ENCODE measurements around the gene UPK2. TPM values are rescaled to one million over a fixed set of nuclear protein-coding genes. Genes with fewer than 3 reads are reported as not detected.

The UPK2 gene
- polyA plus RNA-seq, 4 donors = 0.04 TPM; not detected in 3

DNA sequence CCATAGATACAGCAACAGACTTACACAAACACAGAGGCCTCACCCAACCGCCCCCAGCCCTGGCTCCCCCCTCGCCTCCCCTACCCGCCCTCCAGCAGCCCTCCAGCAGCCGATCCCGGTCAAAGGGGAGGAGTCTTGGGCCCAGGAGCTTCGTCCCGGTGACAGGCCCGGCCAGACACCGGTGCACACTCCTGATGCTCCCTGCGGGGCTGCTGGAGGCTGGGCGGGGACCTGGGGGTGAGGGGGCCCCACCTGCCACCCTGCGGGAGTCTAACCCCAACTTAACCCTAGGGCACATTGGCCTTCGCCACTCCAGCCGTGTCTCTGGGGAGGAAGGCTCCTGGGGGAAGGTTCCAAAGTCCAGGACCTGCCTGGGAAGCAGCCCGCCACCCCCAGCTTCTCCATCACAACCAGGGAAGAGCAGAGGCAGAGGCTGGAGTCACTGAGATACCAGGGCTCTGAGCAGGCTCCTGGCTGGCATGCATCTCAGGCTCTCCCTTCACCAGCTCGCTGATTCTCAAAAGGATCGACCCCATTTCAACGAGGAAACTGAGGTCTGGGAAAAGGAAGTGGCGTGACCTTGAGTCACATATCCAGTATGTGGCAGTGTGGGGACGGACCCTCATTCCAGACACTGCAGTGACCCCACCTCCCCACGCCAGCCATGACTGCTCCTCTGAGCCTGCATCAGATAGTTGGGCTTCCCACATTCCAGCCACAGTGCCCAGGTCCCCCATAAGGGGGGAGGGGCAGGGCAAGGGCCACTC, 44.8 kb upstream of the UPK2 start:
- peaks cover 0 to 63% (median 4%) of the 10 kb centered on the region in 3 donors for H3K36me3 ChIP-seq (ENCODE audit: control insufficient read depth in 3 of 3, insufficient read depth in 2 of 3, low read depth in 1 of 3, low read length in 3 of 3)
- peak overlapping the region; percentile 90 to 99 (median 98) for H3K27ac ChIP-seq (ENCODE audit: low read depth in 1 of 3, low read length in 2 of 3)
- H3K27me3 ChIP-seq (ENCODE audit: control insufficient read depth in 3 of 3, insufficient read depth in 3 of 3, low read length in 3 of 3) = no peaks in the 10 kb centered on the region
- H3K9me3 ChIP-seq (ENCODE audit: control insufficient read depth in 2 of 2, insufficient read depth in 1 of 2, low read depth in 1 of 2, low read length in 1 of 2) = no peaks in the 10 kb centered on the region
- peaks cover 26 to 89% (median 40%) of the 10 kb centered on the region in 3 donors for H3K4me1 ChIP-seq (ENCODE audit: control insufficient read depth in 3 of 3, insufficient read depth in 2 of 3, low read depth in 1 of 3, low read length in 2 of 3)
- peak overlapping the region in 2 of 3 donors; percentile 37 to 44 for H3K4me3 ChIP-seq (ENCODE audit: low read depth in 1 of 3, low read length in 3 of 3)
- FAIRE-seq (no peak), DNase-seq (peak; percentile 82 to 91)
- WGBS, 3 donors = 5 to 27% (median 18%) methylated on average over 20 to 21 of the region's 21 CpGs

DNA sequence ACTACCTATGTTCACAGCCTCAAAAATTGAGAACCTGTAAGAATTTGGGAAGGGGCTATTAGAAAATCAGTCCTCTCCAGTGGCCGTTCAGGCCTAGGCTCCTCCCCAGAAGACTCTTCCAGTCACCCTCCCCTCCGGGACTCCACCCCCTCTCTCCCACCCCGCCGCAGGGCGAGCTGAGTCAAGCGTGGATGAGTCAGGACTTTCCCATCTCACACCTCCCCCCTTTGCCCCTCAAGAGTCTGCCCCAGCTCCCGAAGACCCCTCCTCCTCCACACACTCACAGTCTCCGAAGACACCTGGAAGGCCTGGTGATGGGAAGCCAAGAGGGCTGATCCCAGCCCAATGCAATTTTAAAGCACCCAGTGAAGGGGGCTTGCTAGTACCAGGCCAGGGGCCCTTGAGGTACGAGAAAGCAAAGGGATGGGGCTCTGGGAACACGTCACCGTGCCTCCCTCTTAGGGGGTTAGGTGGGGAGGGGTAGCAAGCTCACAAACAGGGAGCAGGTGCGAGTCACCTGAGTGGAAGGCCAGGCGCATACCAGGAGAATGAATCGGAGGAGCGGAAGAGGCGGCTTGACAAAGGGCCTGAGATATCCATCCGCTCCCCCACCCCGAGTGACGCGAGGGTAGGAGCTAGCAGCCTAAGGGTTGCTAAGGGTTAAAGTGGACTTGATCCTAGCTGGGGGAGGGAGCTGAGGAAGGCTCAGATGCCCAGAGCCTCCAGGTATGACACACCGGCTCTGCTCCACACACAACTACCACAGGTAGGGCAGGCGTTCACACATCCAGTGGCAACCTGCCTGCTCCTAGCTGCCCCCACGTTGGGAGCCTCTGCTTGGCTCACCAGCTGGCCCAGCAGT, 44.0 kb upstream of the UPK2 start:
- peak; percentile 85 to 92 for DNase-seq
- H3K4me1 ChIP-seq (ENCODE audit: control insufficient read depth in 3 of 3, insufficient read depth in 2 of 3, low read depth in 1 of 3, low read length in 2 of 3) = peaks cover 32 to 94% (median 45%) of the 10 kb centered on the region in 3 donors
- no peaks in the 10 kb centered on the region for H3K27me3 ChIP-seq (ENCODE audit: control insufficient read depth in 3 of 3, insufficient read depth in 3 of 3, low read length in 3 of 3)
- whole genome bisulfite sequencing, 3 donors = 11 to 25% (median 16%) methylated on average over 23 of the region's 23 CpGs
- H3K9me3 ChIP-seq (ENCODE audit: control insufficient read depth in 2 of 2, insufficient read depth in 1 of 2, low read depth in 1 of 2, low read length in 1 of 2) = no peaks in the 10 kb centered on the region
- FAIRE-seq = no peak
- peak overlapping the region in 2 of 3 donors; percentile 0 to 4 for H3K4me3 ChIP-seq (ENCODE audit: low read depth in 1 of 3, low read length in 3 of 3)
- H3K36me3 ChIP-seq (ENCODE audit: control insufficient read depth in 3 of 3, insufficient read depth in 2 of 3, low read depth in 1 of 3, low read length in 3 of 3) = peaks cover 0 to 63% (median 4%) of the 10 kb centered on the region in 3 donors
- peak overlapping the region; percentile 90 to 99 (median 98) for H3K27ac ChIP-seq (ENCODE audit: low read depth in 1 of 3, low read length in 2 of 3)

DNA sequence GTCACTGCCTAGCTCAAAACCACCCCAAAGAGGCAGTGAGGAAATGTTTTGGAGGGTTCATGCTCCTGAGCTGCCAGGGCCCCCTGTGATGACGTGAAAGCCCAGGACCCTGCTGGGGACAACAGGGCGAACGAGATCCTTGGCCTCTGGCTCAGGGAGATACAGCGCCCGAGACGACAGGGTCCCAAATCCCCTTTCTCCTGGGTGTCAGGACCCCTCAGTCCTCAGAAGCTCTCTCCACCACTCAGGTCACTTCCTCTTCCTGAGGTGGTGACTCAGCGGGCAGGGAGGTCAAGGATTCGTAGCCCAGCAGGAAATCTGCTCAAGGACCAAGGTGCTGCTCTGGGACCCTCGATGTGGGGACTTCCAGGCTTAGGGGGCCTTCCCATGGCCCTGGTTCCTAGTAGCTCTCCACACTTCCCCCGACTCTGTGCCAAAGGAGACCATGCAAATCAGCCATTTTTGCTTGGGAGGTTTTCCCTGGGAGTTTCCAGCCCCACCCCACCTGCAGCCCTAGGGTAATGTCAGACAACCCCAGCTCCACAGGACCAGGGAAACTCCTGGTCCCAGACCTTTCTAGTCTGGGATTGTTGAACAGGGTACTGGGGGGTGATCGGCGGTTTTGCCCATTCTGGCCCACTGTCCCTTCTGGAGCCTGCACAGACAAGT, 43.2 kb upstream of the UPK2 start:
- Histone ChIP-seq H3K36me3 (ENCODE audit: control insufficient read depth in 3 of 3, insufficient read depth in 2 of 3, low read depth in 1 of 3, low read length in 3 of 3) (peaks cover 0 to 55% (median 4%) of the 10 kb centered on the region in 3 donors), H3K4me3 (ENCODE audit: low read depth in 1 of 3, low read length in 3 of 3) (peak overlapping the region in 1 of 3 donors; percentile 4), H3K27me3 (ENCODE audit: control insufficient read depth in 3 of 3, insufficient read depth in 3 of 3, low read length in 3 of 3) (no peaks in the 10 kb centered on the region), H3K4me1 (ENCODE audit: control insufficient read depth in 3 of 3, insufficient read depth in 2 of 3, low read depth in 1 of 3, low read length in 2 of 3) (peaks cover 32 to 94% (median 45%) of the 10 kb centered on the region in 3 donors), H3K27ac (ENCODE audit: low read depth in 1 of 3, low read length in 2 of 3) (peak overlapping the region; percentile 90 to 99 (median 98)), H3K9me3 (ENCODE audit: control insufficient read depth in 2 of 2, insufficient read depth in 1 of 2, low read depth in 1 of 2, low read length in 1 of 2) (no peaks in the 10 kb centered on the region)
- DNase-seq = peak in 1 of 2 donors; percentile 72
- FAIRE-seq = no peak
- 21 to 35% (median 32%) methylated on average over 12 of the region's 12 CpGs for WGBS, 3 donors

DNA sequence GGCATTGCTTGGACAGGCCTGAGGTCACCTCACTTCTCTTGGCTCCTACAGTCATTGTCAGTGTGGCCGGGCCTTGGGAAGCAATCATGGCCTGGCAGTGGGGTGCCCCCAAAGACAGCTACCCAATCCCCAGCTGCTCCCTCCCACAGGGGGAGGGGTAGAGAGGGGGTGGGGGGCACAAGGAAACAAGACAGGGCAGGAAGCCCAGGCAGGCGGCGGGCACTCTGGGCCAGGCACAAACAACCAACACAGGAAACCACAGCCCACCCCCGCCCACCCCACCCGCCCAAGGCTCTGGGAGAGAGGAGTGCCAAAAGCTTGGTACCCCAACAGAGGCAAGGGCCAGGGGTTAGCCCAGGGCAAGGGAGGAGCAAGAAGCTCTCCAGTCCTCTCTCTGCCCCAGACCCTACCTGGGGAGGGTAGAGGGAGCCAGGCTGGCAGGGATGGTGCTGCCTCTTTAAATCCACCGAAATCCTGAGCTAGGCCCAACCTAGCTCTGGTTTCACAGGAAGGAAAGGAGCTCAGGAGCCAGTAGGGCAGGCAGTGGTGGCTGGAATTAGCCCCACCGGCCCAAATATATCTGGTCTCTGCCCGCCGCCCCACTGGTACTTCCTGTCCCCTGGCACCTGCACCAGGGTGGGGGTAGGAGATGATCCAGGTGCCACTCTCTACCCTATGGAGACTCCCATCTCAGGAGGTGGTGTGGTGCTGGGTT, 42.5 kb upstream of the UPK2 start:
- H3K4me3 ChIP-seq (ENCODE audit: low read depth in 1 of 3, low read length in 3 of 3) = no peak overlapping the region
- peaks cover 0 to 49% (median 0%) of the 10 kb centered on the region in 3 donors for H3K36me3 ChIP-seq (ENCODE audit: control insufficient read depth in 3 of 3, insufficient read depth in 2 of 3, low read depth in 1 of 3, low read length in 3 of 3)
- WGBS, 3 donors = 15 to 19% (median 18%) methylated on average over 7 to 9 of the region's 9 CpGs
- DNase-seq = no peak
- H3K27me3 ChIP-seq (ENCODE audit: control insufficient read depth in 3 of 3, insufficient read depth in 3 of 3, low read length in 3 of 3) = no peaks in the 10 kb centered on the region
- FAIRE-seq = no peak
- peak overlapping the region; percentile 98 to 99 (median 98) for H3K27ac ChIP-seq (ENCODE audit: low read depth in 1 of 3, low read length in 2 of 3)
- peaks cover 32 to 93% (median 45%) of the 10 kb centered on the region in 3 donors for H3K4me1 ChIP-seq (ENCODE audit: control insufficient read depth in 3 of 3, insufficient read depth in 2 of 3, low read depth in 1 of 3, low read length in 2 of 3)
- H3K9me3 ChIP-seq (ENCODE audit: control insufficient read depth in 2 of 2, insufficient read depth in 1 of 2, low read depth in 1 of 2, low read length in 1 of 2) = no peaks in the 10 kb centered on the region

DNA sequence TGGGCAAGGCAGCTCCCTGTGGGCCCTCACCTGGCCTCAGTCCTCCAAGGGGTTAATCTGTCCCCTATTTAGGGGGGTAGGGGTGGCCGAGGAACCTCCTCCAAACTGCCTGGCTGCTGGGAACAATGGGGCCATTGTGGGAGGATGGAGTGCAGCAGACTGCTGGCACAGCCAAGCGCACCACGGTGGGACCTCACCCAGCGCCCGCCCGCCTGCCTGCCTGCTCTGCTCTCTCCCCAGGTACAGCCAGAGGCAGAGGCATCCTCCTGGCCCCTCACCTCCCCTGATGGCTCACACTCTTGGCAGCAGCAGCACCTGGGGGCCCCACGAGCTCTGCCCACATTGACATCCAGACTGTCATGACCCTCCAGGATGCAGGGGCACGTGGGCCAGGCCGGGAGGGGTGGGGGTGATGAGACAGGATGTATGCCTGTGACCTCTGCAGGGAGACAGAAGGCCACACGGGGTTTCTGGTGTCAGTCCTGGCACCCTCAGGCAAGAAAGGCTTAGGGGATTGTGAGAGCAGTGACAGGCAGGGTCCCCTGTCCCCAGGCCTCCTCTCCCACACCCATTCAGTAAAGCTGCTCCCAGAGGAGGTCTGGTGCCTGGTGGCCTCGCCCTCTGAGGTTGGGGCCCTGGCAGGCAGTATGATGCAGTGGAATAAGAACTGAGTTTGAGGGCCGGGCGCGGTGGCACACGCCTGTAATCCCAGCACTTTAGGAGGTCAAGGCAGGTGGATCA, 41.8 kb upstream of the UPK2 start:
- 2 to 28% (median 24%) methylated on average over 11 to 15 of the region's 15 CpGs for WGBS, 3 donors
- Histone ChIP-seq H3K4me1 (ENCODE audit: control insufficient read depth in 3 of 3, insufficient read depth in 2 of 3, low read depth in 1 of 3, low read length in 2 of 3) (peaks cover 32 to 92% (median 45%) of the 10 kb centered on the region in 3 donors), H3K9me3 (ENCODE audit: control insufficient read depth in 2 of 2, insufficient read depth in 1 of 2, low read depth in 1 of 2, low read length in 1 of 2) (no peaks in the 10 kb centered on the region), H3K36me3 (ENCODE audit: control insufficient read depth in 3 of 3, insufficient read depth in 2 of 3, low read depth in 1 of 3, low read length in 3 of 3) (peaks cover 0 to 46% (median 0%) of the 10 kb centered on the region in 3 donors), H3K27ac (ENCODE audit: low read depth in 1 of 3, low read length in 2 of 3) (peak overlapping the region; percentile 98 to 99 (median 98)), H3K27me3 (ENCODE audit: control insufficient read depth in 3 of 3, insufficient read depth in 3 of 3, low read length in 3 of 3) (no peaks in the 10 kb centered on the region), H3K4me3 (ENCODE audit: low read depth in 1 of 3, low read length in 3 of 3) (no peak overlapping the region)
- FAIRE-seq (no peak), DNase-seq (peak in 1 of 2 donors; percentile 54)

DNA sequence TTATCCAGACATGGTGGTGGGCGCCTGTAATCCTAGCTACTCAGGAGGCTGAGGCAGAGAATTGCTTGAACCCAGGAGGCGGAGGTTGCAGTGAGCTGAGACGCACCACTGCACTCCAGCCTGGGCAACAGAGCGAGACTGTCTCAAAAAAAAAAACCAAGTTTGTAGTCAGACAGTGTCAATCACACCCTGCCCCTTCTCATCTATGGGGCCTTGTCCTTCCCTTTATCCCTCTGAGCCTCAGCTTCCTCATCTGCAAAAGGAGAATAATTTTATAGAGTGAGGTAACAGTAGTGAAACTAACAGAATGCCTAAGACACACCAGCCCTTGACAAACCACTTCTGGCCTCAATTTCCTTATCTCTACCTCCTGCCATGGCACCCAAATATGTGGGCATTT, 41.1 kb upstream of the UPK2 start:
- H3K4me1 ChIP-seq (ENCODE audit: control insufficient read depth in 3 of 3, insufficient read depth in 2 of 3, low read depth in 1 of 3, low read length in 2 of 3) = peaks cover 31 to 92% (median 47%) of the 10 kb centered on the region in 3 donors
- DNase-seq (no peak), FAIRE-seq (no peak)
- H3K9me3 ChIP-seq (ENCODE audit: control insufficient read depth in 2 of 2, insufficient read depth in 1 of 2, low read depth in 1 of 2, low read length in 1 of 2) = no peaks in the 10 kb centered on the region
- no peaks in the 10 kb centered on the region for H3K27me3 ChIP-seq (ENCODE audit: control insufficient read depth in 3 of 3, insufficient read depth in 3 of 3, low read length in 3 of 3)
- H3K36me3 ChIP-seq (ENCODE audit: control insufficient read depth in 3 of 3, insufficient read depth in 2 of 3, low read depth in 1 of 3, low read length in 3 of 3) = peaks cover 0 to 39% (median 0%) of the 10 kb centered on the region in 3 donors
- H3K4me3 ChIP-seq (ENCODE audit: low read depth in 1 of 3, low read length in 3 of 3) = no peak overlapping the region
- 74 to 85% (median 82%) methylated on average over 4 of the region's 4 CpGs for WGBS, 3 donors
- H3K27ac ChIP-seq (ENCODE audit: low read depth in 1 of 3, low read length in 2 of 3) = peak overlapping the region in 2 of 3 donors; percentile 34 to 98

DNA sequence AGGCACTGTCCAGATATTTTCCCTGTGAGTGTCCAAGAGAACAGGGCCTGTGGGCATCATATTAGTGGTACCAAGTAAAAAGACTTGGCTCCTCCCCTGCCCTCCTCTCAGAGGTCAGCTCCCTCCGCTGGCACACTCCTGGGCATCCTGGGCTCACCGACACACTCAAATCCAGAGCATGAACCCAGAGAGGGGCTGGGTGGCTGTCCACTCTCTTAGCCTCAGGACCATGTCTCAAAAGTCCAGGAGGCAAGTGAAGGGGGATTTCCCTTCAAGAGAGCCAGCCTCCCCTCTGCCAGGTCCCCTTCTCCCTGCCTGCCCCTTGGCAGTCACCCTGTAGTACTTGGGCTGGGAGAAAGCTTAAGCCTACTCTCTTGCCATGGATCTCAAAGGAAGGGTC, 40.7 kb upstream of the UPK2 start:
- 78 to 97% (median 96%) methylated on average over 2 of the region's 2 CpGs for WGBS, 3 donors
- H3K9me3 ChIP-seq (ENCODE audit: control insufficient read depth in 2 of 2, insufficient read depth in 1 of 2, low read depth in 1 of 2, low read length in 1 of 2) = no peaks in the 10 kb centered on the region
- H3K36me3 ChIP-seq (ENCODE audit: control insufficient read depth in 3 of 3, insufficient read depth in 2 of 3, low read depth in 1 of 3, low read length in 3 of 3) = peaks cover 0 to 37% (median 0%) of the 10 kb centered on the region in 3 donors
- no peaks in the 10 kb centered on the region for H3K27me3 ChIP-seq (ENCODE audit: control insufficient read depth in 3 of 3, insufficient read depth in 3 of 3, low read length in 3 of 3)
- H3K27ac ChIP-seq (ENCODE audit: low read depth in 1 of 3, low read length in 2 of 3) = peak overlapping the region in 2 of 3 donors; percentile 98
- DNase-seq (no peak), FAIRE-seq (no peak)
- no peak overlapping the region for H3K4me3 ChIP-seq (ENCODE audit: low read depth in 1 of 3, low read length in 3 of 3)
- peaks cover 29 to 93% (median 48%) of the 10 kb centered on the region in 3 donors for H3K4me1 ChIP-seq (ENCODE audit: control insufficient read depth in 3 of 3, insufficient read depth in 2 of 3, low read depth in 1 of 3, low read length in 2 of 3)
